Measurements from ENCODE around the gene PLA2G2D.

Gene PLA2G2D

GRCh38 chr1:20123722-20124455 is 4.6 kb upstream of the PLA2G2D start:
- no peak for TF ChIP-seq CTCF (IDR thresholded peaks at IDR 0.05; ENCODE audit: borderline replicate concordance, control extremely low read depth, extremely low read depth, insufficient read depth, missing control alignments)
- in situ Hi-C loops (cut with MboI; ENCODE audit: low sequenced_read_pairs, unreplicated experiment) = no loop called here
- no peak for DNase-seq (ENCODE audit: low spot score)

- DNase-seq (ENCODE audit: low spot score) = no peak
- in situ Hi-C loops (cut with MboI; ENCODE audit: low sequenced_read_pairs, unreplicated experiment) = no loop called here
- TF ChIP-seq CTCF (IDR thresholded peaks at IDR 0.05; ENCODE audit: borderline replicate concordance, control extremely low read depth, extremely low read depth, insufficient read depth, missing control alignments) = no peak
Observed at GRCh38 chr1:20120796-20121195, 1.5 kb upstream of the PLA2G2D start.

GRCh38 chr1:20117236-20117635 is 2.1 kb downstream of the PLA2G2D start:
- no peak for TF ChIP-seq CTCF (IDR thresholded peaks at IDR 0.05; ENCODE audit: borderline replicate concordance, control extremely low read depth, extremely low read depth, insufficient read depth, missing control alignments)
- DNase-seq (ENCODE audit: low spot score) = no peak
- in situ Hi-C loops (cut with MboI; ENCODE audit: low sequenced_read_pairs, unreplicated experiment) = no loop called here

DNA sequence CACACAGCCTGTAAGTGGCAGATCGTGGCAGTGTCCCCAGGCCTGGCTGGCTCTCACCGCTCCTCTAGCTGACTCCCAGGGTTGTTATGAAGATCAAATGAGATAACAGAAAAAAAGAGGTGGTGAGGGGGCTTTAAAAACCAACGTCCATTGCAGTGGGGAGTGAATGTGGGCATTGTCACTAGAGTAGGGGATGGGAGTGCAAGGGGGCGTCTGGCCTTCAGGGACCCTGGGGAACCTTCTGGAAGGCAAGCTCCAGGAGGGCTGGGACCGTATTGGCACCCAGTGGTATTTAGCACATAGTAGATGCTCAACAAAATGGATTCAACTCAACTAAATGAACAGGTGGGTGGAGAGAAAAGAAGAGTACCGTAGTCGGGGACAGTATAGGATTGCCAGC is 3.4 kb downstream of the PLA2G2D start:
- DNase-seq (ENCODE audit: low spot score) = no peak
- in situ Hi-C loops (cut with MboI; ENCODE audit: low sequenced_read_pairs, unreplicated experiment) = no loop called here
- no peak for TF ChIP-seq CTCF (IDR thresholded peaks at IDR 0.05; ENCODE audit: borderline replicate concordance, control extremely low read depth, extremely low read depth, insufficient read depth, missing control alignments)

GRCh38 chr1:20115479-20115878 is 3.9 kb downstream of the PLA2G2D start:
- in situ Hi-C loops (cut with MboI; ENCODE audit: low sequenced_read_pairs, unreplicated experiment) = no loop called here
- TF ChIP-seq CTCF (IDR thresholded peaks at IDR 0.05; ENCODE audit: borderline replicate concordance, control extremely low read depth, extremely low read depth, insufficient read depth, missing control alignments) = no peak
- DNase-seq (ENCODE audit: low spot score) = no peak

GRCh38 chr1:20114021-20114648 is 5.2 kb downstream of the PLA2G2D start:
- in situ Hi-C loops (cut with MboI; ENCODE audit: low sequenced_read_pairs, unreplicated experiment) = no loop called here
- no peak for DNase-seq (ENCODE audit: low spot score)
- TF ChIP-seq CTCF (IDR thresholded peaks at IDR 0.05; ENCODE audit: borderline replicate concordance, control extremely low read depth, extremely low read depth, insufficient read depth, missing control alignments) = no peak

Measured in GM13976 (cell line).